Esophagus (tissue), 2 donors: Measurements from ENCODE around the gene TRIM69. TPM values are rescaled to one million over a fixed set of nuclear protein-coding genes. Genes with fewer than 3 reads are reported as not detected.
"Not testable (repeated sequence)": the region's sequence is repeated elsewhere in the genome, so short reads cannot be mapped to it uniquely, and the experiment has no call there.

Experiments used
- H3K27ac ChIP-seq, 2 donors: one replicate each; pipeline ENCODE4 v1.5.1; 2013; ENCODE audit warnings: low read depth in 2 of 2, mild to moderate bottlenecking in 2 of 2, inconsistent platforms in 1 of 2, low read length in 1 of 2, moderate library complexity in 1 of 2
- H3K27me3 ChIP-seq, 2 donors: one replicate each; pipeline ENCODE4 v1.6.1; 2013; ENCODE audit warnings: low read length in 2 of 2, control low read depth in 1 of 2, mild to moderate bottlenecking in 1 of 2; ENCODE audit not compliant: insufficient read depth in 2 of 2, control insufficient read depth in 1 of 2
- H3K36me3 ChIP-seq, 2 donors: one replicate each; pipeline ENCODE4 v1.6.1; 2013; ENCODE audit warnings: low read length in 1 of 2; ENCODE audit not compliant: control insufficient read depth in 2 of 2, insufficient read depth in 2 of 2
- H3K4me1 ChIP-seq, 2 donors: one replicate each; pipeline ENCODE4 v1.6.1; 2013; ENCODE audit warnings: low read length in 1 of 2; ENCODE audit not compliant: control insufficient read depth in 2 of 2, insufficient read depth in 2 of 2
- H3K4me3 ChIP-seq, 2 donors: one replicate each; pipeline ENCODE4 v1.5.1; 2013; ENCODE audit warnings: low read length in 2 of 2, mild to moderate bottlenecking in 2 of 2, low read depth in 1 of 2, moderate library complexity in 1 of 2
- H3K9me3 ChIP-seq, 2 donors: one replicate each; pipeline ENCODE4 v1.6.1; 2013; ENCODE audit warnings: mild to moderate bottlenecking in 2 of 2, low read depth in 1 of 2, low read length in 1 of 2, moderate library complexity in 1 of 2; ENCODE audit not compliant: control insufficient read depth in 2 of 2, insufficient read depth in 1 of 2
- WGBS, 2 donors: extraction: QIAGEN DNeasy Blood & Tissue Kit; methylation state at CpG; one replicate each; pipeline ENCODE4 v1.1.7; 2013; 5-methylcytosine and 5-hydroxymethylcytosine counted together
- polyA plus RNA-seq, 2 donors: library from polyadenylated mRNA; stranded (reverse); fragments of 200-250 nt; gene quantifications; one replicate each; pipeline ENCODE4 v1.2.3, GENCODE V29; 2013
- donor health status: healthy with polysubstance abuse.
- donor health status: Bipolar disorder and iron deficiency.

TRIM69 gene
- polyA plus RNA-seq, 2 donors: 9.4 to 11.1 TPM

DNA sequence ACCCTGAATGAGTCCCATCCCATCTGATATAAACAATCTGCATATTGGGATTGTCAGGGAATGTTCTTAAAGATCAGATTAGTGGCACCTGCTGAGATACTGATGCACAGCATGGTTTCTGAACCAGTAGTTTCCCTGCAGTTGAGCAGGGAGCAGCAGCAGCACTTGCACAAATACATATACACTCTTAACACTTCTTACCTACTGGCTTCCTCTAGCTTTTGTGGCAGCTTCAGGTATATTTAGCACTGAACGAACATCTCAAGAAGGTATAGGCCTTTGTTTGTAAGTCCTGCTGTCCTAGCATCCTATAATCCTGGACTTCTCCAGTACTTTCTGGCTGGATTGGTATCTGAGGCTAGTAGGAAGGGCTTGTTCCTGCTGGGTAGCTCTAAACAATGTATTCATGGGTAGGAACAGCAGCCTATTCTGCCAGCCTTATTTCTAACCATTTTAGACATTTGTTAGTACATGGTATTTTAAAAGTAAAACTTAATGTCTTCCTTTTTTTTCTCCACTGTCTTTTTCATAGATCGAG lies 20.5 kb upstream of the TRIM69 start:
- no peak overlapping the region for H3K4me3 ChIP-seq
- H3K36me3 ChIP-seq: peaks cover 11 to 16% of the 10 kb centered on the region in 2 donors
- no peaks in the 10 kb centered on the region for H3K4me1 ChIP-seq
- no peaks in the 10 kb centered on the region for H3K27me3 ChIP-seq
- WGBS, 2 donors: 79 to 85% methylated on average over 2 of the region's 2 CpGs
- no peak overlapping the region for H3K27ac ChIP-seq
- no peaks in the 10 kb centered on the region for H3K9me3 ChIP-seq

- 81 to 86% methylated on average over 2 of the region's 2 CpGs for WGBS, 2 donors
- H3K27ac ChIP-seq: no peak overlapping the region
- no peaks in the 10 kb centered on the region for H3K27me3 ChIP-seq
- no peaks in the 10 kb centered on the region for H3K4me1 ChIP-seq
- H3K36me3 ChIP-seq: peaks cover 11 to 16% of the 10 kb centered on the region in 2 donors
- no peaks in the 10 kb centered on the region for H3K9me3 ChIP-seq
- no peak overlapping the region for H3K4me3 ChIP-seq
These were observed 19.2 kb upstream of the TRIM69 start for GRCh38 chr15:44716983-44717602.

GRCh38 chr15:44718180-44718926 lies 18.0 kb upstream of the TRIM69 start:
- Histone ChIP-seq H3K27me3 (no peaks in the 10 kb centered on the region), H3K4me1 (no peaks in the 10 kb centered on the region), H3K36me3 (peaks cover 11 to 16% of the 10 kb centered on the region in 2 donors), H3K9me3 (no peaks in the 10 kb centered on the region), H3K27ac (no peak overlapping the region), H3K4me3 (no peak overlapping the region)
- 54 to 62% methylated on average over 4 of the region's 4 CpGs for WGBS, 2 donors

GRCh38 chr15:44718927-44719292 lies 17.4 kb upstream of the TRIM69 start:
- peaks cover 11 to 16% of the 10 kb centered on the region in 2 donors for H3K36me3 ChIP-seq
- no peak overlapping the region for H3K4me3 ChIP-seq
- no peaks in the 10 kb centered on the region for H3K9me3 ChIP-seq
- no peak overlapping the region for H3K27ac ChIP-seq
- H3K4me1 ChIP-seq: no peaks in the 10 kb centered on the region
- 84 to 88% methylated on average over 8 of the region's 8 CpGs for WGBS, 2 donors
- no peaks in the 10 kb centered on the region for H3K27me3 ChIP-seq

- peaks cover 11 to 16% of the 10 kb centered on the region in 2 donors for H3K36me3 ChIP-seq
- no peaks in the 10 kb centered on the region for H3K4me1 ChIP-seq
- H3K9me3 ChIP-seq: no peaks in the 10 kb centered on the region
- no peaks in the 10 kb centered on the region for H3K27me3 ChIP-seq
- WGBS, 2 donors: 63 to 73% methylated on average over 4 of the region's 4 CpGs
- H3K27ac ChIP-seq: no peak overlapping the region
- no peak overlapping the region for H3K4me3 ChIP-seq
These were observed 16.9 kb upstream of the TRIM69 start for GRCh38 chr15:44719293-44719999.

- WGBS, 2 donors: 85 to 89% methylated on average over 8 of the region's 8 CpGs
- peaks cover 11 to 16% of the 10 kb centered on the region in 2 donors for H3K36me3 ChIP-seq
- not testable (repeated sequence) for H3K4me3 ChIP-seq, H3K4me1 ChIP-seq, H3K27me3 ChIP-seq, H3K27ac ChIP-seq, H3K9me3 ChIP-seq
These were observed 16.3 kb upstream of the TRIM69 start for GRCh38 chr15:44720000-44720435.

GRCh38 chr15:44720460-44721176 lies 15.7 kb upstream of the TRIM69 start:
- Histone ChIP-seq H3K4me3 (no peak overlapping the region), H3K4me1 (no peaks in the 10 kb centered on the region), H3K9me3 (no peaks in the 10 kb centered on the region), H3K27ac (no peak overlapping the region), H3K36me3 (peaks cover 11 to 15% of the 10 kb centered on the region in 2 donors), H3K27me3 (no peaks in the 10 kb centered on the region)
- WGBS, 2 donors: 73 to 82% methylated on average over 4 of the region's 4 CpGs

DNA sequence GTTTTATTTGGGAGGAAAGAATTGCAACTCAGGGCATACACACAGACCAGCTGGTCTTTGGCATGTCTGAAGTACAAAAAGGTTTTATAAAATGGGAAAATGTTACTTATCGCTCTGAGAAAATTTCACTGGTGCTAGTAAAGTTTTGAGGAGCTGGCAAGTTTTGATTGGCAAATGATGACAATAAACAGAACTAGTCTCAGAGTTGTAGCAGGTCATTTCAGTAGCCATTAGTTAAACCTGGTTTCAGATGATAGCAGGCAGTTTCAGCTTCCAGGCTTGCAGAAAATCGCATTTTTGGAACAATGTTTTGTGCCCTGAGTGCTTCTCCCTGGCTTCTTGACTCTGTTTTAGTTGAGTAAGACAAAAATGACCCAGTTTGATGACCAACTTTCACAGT lies 14.3 kb upstream of the TRIM69 start:
- no peaks in the 10 kb centered on the region for H3K4me1 ChIP-seq
- no peaks in the 10 kb centered on the region for H3K27me3 ChIP-seq
- no peak overlapping the region for H3K27ac ChIP-seq
- WGBS, 2 donors: 77 to 82% methylated on average over 2 of the region's 2 CpGs
- H3K4me3 ChIP-seq: no peak overlapping the region
- H3K36me3 ChIP-seq: peaks cover under 1 to 4% of the 10 kb centered on the region in 2 donors
- no peaks in the 10 kb centered on the region for H3K9me3 ChIP-seq

- Histone ChIP-seq H3K4me3 (no peak overlapping the region), H3K9me3 (no peaks in the 10 kb centered on the region), H3K27ac (peak overlapping the region; percentile 93 to 99), H3K4me1 (no peaks in the 10 kb centered on the region), H3K27me3 (no peaks in the 10 kb centered on the region), H3K36me3 (no peaks in the 10 kb centered on the region)
- 42 to 49% methylated on average over 7 of the region's 7 CpGs for WGBS, 2 donors
These were observed 10.2 kb upstream of the TRIM69 start for GRCh38 chr15:44726136-44726535.
